Measurements from ENCODE around the gene EML1.

EML1 gene

DNA sequence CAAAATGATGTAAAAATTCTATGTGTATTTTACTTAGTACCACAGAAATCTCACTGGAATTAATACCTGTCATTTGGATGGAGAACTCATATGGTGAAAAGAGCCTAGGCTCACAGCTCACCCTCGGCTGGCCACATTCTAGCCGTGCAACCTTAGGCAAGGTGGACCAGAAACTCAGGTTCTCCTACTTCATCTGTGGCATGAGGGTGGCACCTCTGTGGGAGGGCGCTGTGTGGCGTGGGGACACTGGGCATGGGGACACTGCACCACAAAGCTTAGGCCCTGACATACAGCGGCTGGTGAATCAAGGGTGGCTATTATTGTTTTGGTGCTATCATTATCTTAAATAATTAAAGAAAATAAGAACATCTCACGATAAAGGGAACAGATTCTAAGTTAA lies 47.1 kb downstream of the EML1 start:
- Histone ChIP-seq H3K9me3 (ENCODE audit: insufficient read depth, low read depth, low read length) (no peaks in the 10 kb centered on the region), H3K27ac (ENCODE audit: low read depth, low read length) (no peak overlapping the region), H3K36me3 (ENCODE audit: insufficient read depth, low read length) (no peaks in the 10 kb centered on the region), H3K4me1 (ENCODE audit: insufficient read depth, low read length) (peaks cover 58% of the 10 kb centered on the region), H3K4me3 (ENCODE audit: low read length) (no peak overlapping the region), H3K9ac (ENCODE audit: low read depth, low read length) (no peak overlapping the region), H3K27me3 (ENCODE audit: insufficient read depth, low read length) (no peaks in the 10 kb centered on the region; the same call in 1 of the 2 replicates)
- 94% methylated on average over 5 of the region's 6 CpGs for WGBS

- 93% methylated on average over 4 of the region's 5 CpGs for WGBS
- no peaks in the 10 kb centered on the region for H3K36me3 ChIP-seq (ENCODE audit: insufficient read depth, low read length)
Measured at GRCh38 chr14:99840774-99841305, 47.6 kb downstream of the EML1 start.

DNA sequence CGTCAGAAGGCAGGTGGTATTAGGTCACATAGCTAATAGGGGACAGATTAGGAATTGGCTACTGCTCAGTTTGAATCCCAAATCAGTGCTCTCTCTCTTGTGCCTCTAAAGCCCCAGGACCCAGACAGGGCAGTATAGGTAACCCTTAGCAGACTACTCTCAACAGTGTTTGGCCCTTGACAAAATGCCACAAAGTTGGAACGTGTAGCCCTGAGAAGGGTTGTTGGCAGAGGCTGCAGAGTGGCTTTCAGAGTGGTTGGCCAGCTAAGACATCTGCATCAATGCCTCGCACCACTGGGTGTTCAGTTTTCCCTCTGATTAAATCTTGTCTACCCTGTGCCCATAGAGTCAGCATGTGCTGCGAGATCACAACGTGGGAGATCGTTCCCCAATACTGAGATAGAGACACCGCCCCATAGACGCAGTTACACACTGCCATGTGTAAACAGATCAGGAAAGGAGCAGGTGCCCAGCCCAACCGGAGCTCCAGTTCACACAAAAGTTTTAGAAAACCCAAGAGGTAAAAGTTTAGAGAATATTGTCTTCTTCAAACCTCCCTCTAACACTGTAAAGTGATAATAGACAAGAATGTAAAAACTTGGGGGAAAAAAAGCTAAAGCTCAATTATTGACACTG lies 48.3 kb downstream of the EML1 start:
- H3K9ac ChIP-seq (ENCODE audit: low read depth, low read length): no peak overlapping the region
- no peaks in the 10 kb centered on the region; the same call in 1 of the 2 replicates for H3K27me3 ChIP-seq (ENCODE audit: insufficient read depth, low read length)
- no peaks in the 10 kb centered on the region for H3K36me3 ChIP-seq (ENCODE audit: insufficient read depth, low read length)
- peaks cover 2% of the 10 kb centered on the region; the same call in 1 of the 2 replicates for H3K9me3 ChIP-seq (ENCODE audit: insufficient read depth, low read depth, low read length)
- WGBS: 60% methylated on average over 8 of the region's 9 CpGs
- H3K4me1 ChIP-seq (ENCODE audit: insufficient read depth, low read length): peaks cover 55% of the 10 kb centered on the region
- H3K27ac ChIP-seq (ENCODE audit: low read depth, low read length): no peak overlapping the region; the same call in 1 of the 2 replicates
- H3K4me3 ChIP-seq (ENCODE audit: low read length): no peak overlapping the region

More at GRCh38 chr14:99840774-99841305, 47.6 kb downstream of the EML1 start:
- Histone ChIP-seq H3K9me3 (ENCODE audit: insufficient read depth, low read depth, low read length) (no peaks in the 10 kb centered on the region), H3K4me3 (ENCODE audit: low read length) (no peak overlapping the region), H3K4me1 (ENCODE audit: insufficient read depth, low read length) (peaks cover 55% of the 10 kb centered on the region), H3K9ac (ENCODE audit: low read depth, low read length) (no peak overlapping the region), H3K27ac (ENCODE audit: low read depth, low read length) (no peak overlapping the region), H3K27me3 (ENCODE audit: insufficient read depth, low read length) (no peaks in the 10 kb centered on the region; the same call in 1 of the 2 replicates)

GRCh38 chr14:99842141-99842540 lies 48.9 kb downstream of the EML1 start:
- Histone ChIP-seq H3K27me3 (ENCODE audit: insufficient read depth, low read length) (no peaks in the 10 kb centered on the region; the same call in 1 of the 2 replicates), H3K36me3 (ENCODE audit: insufficient read depth, low read length) (no peaks in the 10 kb centered on the region), H3K4me3 (ENCODE audit: low read length) (no peak overlapping the region), H3K9ac (ENCODE audit: low read depth, low read length) (no peak overlapping the region), H3K4me1 (ENCODE audit: insufficient read depth, low read length) (peaks cover 51% of the 10 kb centered on the region), H3K9me3 (ENCODE audit: insufficient read depth, low read depth, low read length) (peaks cover 8% of the 10 kb centered on the region; the same call in 1 of the 2 replicates), H3K27ac (ENCODE audit: low read depth, low read length) (no peak overlapping the region; the same call in 1 of the 2 replicates)
- WGBS: 19% methylated on average over 1 of the region's 1 CpG

GRCh38 chr14:99846808-99847207 lies 53.6 kb downstream of the EML1 start:
- Histone ChIP-seq H3K4me3 (ENCODE audit: low read length) (no peak overlapping the region), H3K36me3 (ENCODE audit: insufficient read depth, low read length) (no peaks in the 10 kb centered on the region), H3K4me1 (ENCODE audit: insufficient read depth, low read length) (peaks cover 11% of the 10 kb centered on the region), H3K27me3 (ENCODE audit: insufficient read depth, low read length) (no peaks in the 10 kb centered on the region), H3K9me3 (ENCODE audit: insufficient read depth, low read depth, low read length) (peaks cover 9% of the 10 kb centered on the region; the same call in 1 of the 2 replicates), H3K27ac (ENCODE audit: low read depth, low read length) (no peak overlapping the region), H3K9ac (ENCODE audit: low read depth, low read length) (no peak overlapping the region)

GRCh38 chr14:99850709-99851108 lies 57.5 kb downstream of the EML1 start:
- no peak overlapping the region for H3K9ac ChIP-seq (ENCODE audit: low read depth, low read length)
- H3K36me3 ChIP-seq (ENCODE audit: insufficient read depth, low read length): 0 out of 2 replicates have a peak, but pooled peaks cover 6% of the 10 kb centered on the region
- H3K27me3 ChIP-seq (ENCODE audit: insufficient read depth, low read length): no peaks in the 10 kb centered on the region
- no peaks in the 10 kb centered on the region for H3K4me1 ChIP-seq (ENCODE audit: insufficient read depth, low read length)
- H3K9me3 ChIP-seq (ENCODE audit: insufficient read depth, low read depth, low read length): peaks cover 9% of the 10 kb centered on the region; the same call in 1 of the 2 replicates
- WGBS: 92% methylated on average over 10 of the region's 10 CpGs
- H3K27ac ChIP-seq (ENCODE audit: low read depth, low read length): no peak overlapping the region
- H3K4me3 ChIP-seq (ENCODE audit: low read length): no peak overlapping the region

DNA sequence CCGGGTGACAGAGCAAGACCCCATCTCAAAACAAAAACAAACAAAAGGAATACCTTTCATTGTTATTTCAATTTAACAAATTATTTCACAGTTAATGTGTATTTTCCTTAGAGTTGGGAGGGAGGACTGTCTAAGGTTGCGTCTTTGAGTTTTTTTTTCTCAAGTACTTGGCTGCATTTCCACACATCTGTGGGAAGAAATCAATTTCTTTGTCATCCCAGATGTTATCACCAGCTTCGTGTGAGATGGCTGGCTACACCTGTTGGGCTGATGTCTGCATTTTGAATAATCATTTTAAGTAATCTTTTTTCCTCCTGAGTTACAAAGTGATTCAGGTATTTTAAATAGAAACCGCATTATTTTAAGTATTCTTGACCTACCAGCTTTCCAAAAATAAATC lies 59.4 kb downstream of the EML1 start:
- Histone ChIP-seq H3K9ac (ENCODE audit: low read depth, low read length) (no peak overlapping the region), H3K36me3 (ENCODE audit: insufficient read depth, low read length) (peaks cover 6% of the 10 kb centered on the region; the same call in 1 of the 2 replicates), H3K27me3 (ENCODE audit: insufficient read depth, low read length) (no peaks in the 10 kb centered on the region), H3K4me1 (ENCODE audit: insufficient read depth, low read length) (no peaks in the 10 kb centered on the region), H3K27ac (ENCODE audit: low read depth, low read length) (no peak overlapping the region), H3K4me3 (ENCODE audit: low read length) (no peak overlapping the region), H3K9me3 (ENCODE audit: insufficient read depth, low read depth, low read length) (no peaks in the 10 kb centered on the region)
- 80% methylated on average over 2 of the region's 4 CpGs for WGBS

DNA sequence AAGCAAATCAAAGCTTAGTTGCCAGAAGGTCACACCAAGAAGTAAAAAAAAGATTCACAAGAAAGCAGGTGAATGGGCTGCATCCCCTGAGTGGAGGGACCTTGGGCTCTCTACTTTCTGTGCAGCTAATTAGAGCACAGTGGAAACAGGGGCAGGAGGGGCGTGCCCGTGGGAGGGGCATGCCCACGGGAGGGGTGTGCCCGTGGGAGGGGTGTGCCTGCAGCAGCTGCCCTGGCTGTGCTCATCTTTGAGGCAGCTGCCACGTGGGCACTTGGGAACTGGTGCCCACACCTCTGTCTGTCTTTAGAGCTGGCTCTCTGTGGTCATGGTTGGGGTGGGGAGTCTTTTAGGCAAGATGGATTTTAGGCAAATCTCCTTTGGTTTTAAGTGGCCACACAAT lies 60.0 kb downstream of the EML1 start:
- H3K36me3 ChIP-seq (ENCODE audit: insufficient read depth, low read length): peaks cover 6% of the 10 kb centered on the region; the same call in 1 of the 2 replicates
- no peaks in the 10 kb centered on the region for H3K4me1 ChIP-seq (ENCODE audit: insufficient read depth, low read length)
- no peak overlapping the region for H3K27ac ChIP-seq (ENCODE audit: low read depth, low read length)
- H3K9ac ChIP-seq (ENCODE audit: low read depth, low read length): no peak overlapping the region
- no peak overlapping the region for H3K4me3 ChIP-seq (ENCODE audit: low read length)
- no peaks in the 10 kb centered on the region for H3K9me3 ChIP-seq (ENCODE audit: insufficient read depth, low read depth, low read length)
- 75% methylated on average over 5 of the region's 5 CpGs for WGBS
- H3K27me3 ChIP-seq (ENCODE audit: insufficient read depth, low read length): no peaks in the 10 kb centered on the region

DNA sequence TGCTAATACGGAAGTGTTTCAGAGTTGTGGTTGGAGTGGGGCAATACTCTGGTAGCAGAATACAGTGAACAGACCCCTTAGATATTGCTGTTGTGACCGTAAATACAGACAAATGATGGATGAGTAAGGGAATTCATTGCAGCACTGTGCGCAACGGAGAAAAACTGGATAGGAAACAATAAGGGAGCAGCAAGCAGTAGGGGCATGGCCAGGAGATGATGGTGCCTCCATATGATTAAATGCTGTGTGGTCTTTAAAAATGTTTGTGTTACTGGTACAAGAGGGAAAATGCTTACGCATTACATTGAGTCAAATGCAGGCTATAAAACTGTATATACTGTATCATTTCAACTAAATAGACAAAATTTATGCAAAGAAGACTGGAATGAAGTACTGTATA lies 61.6 kb downstream of the EML1 start:
- H3K27me3 ChIP-seq (ENCODE audit: insufficient read depth, low read length): no peaks in the 10 kb centered on the region
- 82% methylated on average over 4 of the region's 5 CpGs for WGBS
- no peaks in the 10 kb centered on the region for H3K9me3 ChIP-seq (ENCODE audit: insufficient read depth, low read depth, low read length)
- H3K9ac ChIP-seq (ENCODE audit: low read depth, low read length): no peak overlapping the region
- no peak overlapping the region for H3K27ac ChIP-seq (ENCODE audit: low read depth, low read length)
- H3K4me1 ChIP-seq (ENCODE audit: insufficient read depth, low read length): no peaks in the 10 kb centered on the region
- peaks cover 6% of the 10 kb centered on the region; the same call in 1 of the 2 replicates for H3K36me3 ChIP-seq (ENCODE audit: insufficient read depth, low read length)
- H3K4me3 ChIP-seq (ENCODE audit: low read length): no peak overlapping the region

- Histone ChIP-seq H3K27ac (ENCODE audit: low read depth, low read length) (no peak overlapping the region), H3K9me3 (ENCODE audit: insufficient read depth, low read depth, low read length) (no peaks in the 10 kb centered on the region), H3K4me1 (ENCODE audit: insufficient read depth, low read length) (no peaks in the 10 kb centered on the region), H3K27me3 (ENCODE audit: insufficient read depth, low read length) (no peaks in the 10 kb centered on the region), H3K4me3 (ENCODE audit: low read length) (no peak overlapping the region), H3K36me3 (ENCODE audit: insufficient read depth, low read length) (peaks cover 6% of the 10 kb centered on the region; the same call in 1 of the 2 replicates), H3K9ac (ENCODE audit: low read depth, low read length) (no peak overlapping the region)
Measured at GRCh38 chr14:99855271-99855670, 62.1 kb downstream of the EML1 start.

GRCh38 chr14:99857551-99857950 lies 64.3 kb downstream of the EML1 start:
- no peak overlapping the region for H3K4me3 ChIP-seq (ENCODE audit: low read length)
- no peaks in the 10 kb centered on the region for H3K27me3 ChIP-seq (ENCODE audit: insufficient read depth, low read length)
- H3K4me1 ChIP-seq (ENCODE audit: insufficient read depth, low read length): no peaks in the 10 kb centered on the region
- H3K9me3 ChIP-seq (ENCODE audit: insufficient read depth, low read depth, low read length): no peaks in the 10 kb centered on the region
- 89% methylated on average over 1 of the region's 1 CpG for WGBS
- H3K27ac ChIP-seq (ENCODE audit: low read depth, low read length): no peak overlapping the region
- H3K9ac ChIP-seq (ENCODE audit: low read depth, low read length): no peak overlapping the region
- peaks cover 2% of the 10 kb centered on the region; the same call in 1 of the 2 replicates for H3K36me3 ChIP-seq (ENCODE audit: insufficient read depth, low read length)
